GM12878 (cell line): ENCODE measurements around the gene SUSD6. TPM values are rescaled to one million over a fixed set of nuclear protein-coding genes. Genes with fewer than 3 reads are reported as not detected.

Experiments
- CHD2 ChIP-seq: IDR thresholded peaks from 2 replicates; pipeline ENCODE4 v1.6.1; 2011; ENCODE audit warnings: low read depth, low read length, improper control_type of control experiment, borderline replicate concordance
- CHD4 ChIP-seq: fragments of 200-600 bp; sonication (generic); IDR thresholded peaks from 2 replicates; pipeline ENCODE4 v1.6.1; 2016; ENCODE audit warnings: mild to moderate bottlenecking
- EGR1 ChIP-seq, 2 experiments: IDR thresholded peaks; 1 replicate in 1 of 2; 2 replicates in 1 of 2; pipeline ENCODE4 v1.6.1; 2011 to 2012; ENCODE audit warnings: low read depth in 2 of 2, low read length in 2 of 2, borderline replicate concordance in 1 of 2, mild to moderate bottlenecking in 1 of 2, moderate library complexity in 1 of 2
- EZH2 ChIP-seq: IDR thresholded peaks from 2 replicates; pipeline ENCODE4 v1.6.1; 2012; ENCODE audit warnings: low read depth, mild to moderate bottlenecking, control low read depth, inconsistent platforms, low read length, borderline replicate concordance; ENCODE audit not compliant: control insufficient read depth
- FOXK2 ChIP-seq: fragments of 450-650 bp; IDR thresholded peaks from 2 replicates; pipeline ENCODE4 v1.6.1; 2017; ENCODE audit warnings: mild to moderate bottlenecking, moderate library complexity
- FOXM1 ChIP-seq: IDR thresholded peaks from 2 replicates; pipeline ENCODE4 v1.6.1; 2012; ENCODE audit warnings: low read depth, mild to moderate bottlenecking, inconsistent platforms, low read length, moderate library complexity
- HDAC6 ChIP-seq: fragments of 200-600 bp; sonication (generic); IDR thresholded peaks from one replicate; pipeline ENCODE4 v1.8.0; 2017; ENCODE audit warnings: antibody characterized with exemption; ENCODE audit not compliant: unreplicated experiment
- KLF5 ChIP-seq: fragments of 450-650 bp; IDR thresholded peaks from 2 replicates; pipeline ENCODE4 v1.6.1; 2014; ENCODE audit warnings: mild to moderate bottlenecking; ENCODE audit not compliant: partially characterized antibody
- MXI1 ChIP-seq: fragments of 150-350 bp; IDR thresholded peaks from 2 replicates; pipeline ENCODE4 v1.6.1; 2011; ENCODE audit warnings: low read depth, mild to moderate bottlenecking, inconsistent platforms, low read length, improper control_type of control experiment
- PAX5 ChIP-seq: IDR thresholded peaks from 2 replicates; pipeline ENCODE4 v1.6.1; 2011; ENCODE audit warnings: low read depth, low read length, borderline replicate concordance
- polyA plus RNA-seq, 11 experiments: library from polyadenylated mRNA; depleted of rRNA in 4 of 11; unstranded in 6 of 11; stranded (reverse) in 5 of 11; fragments of >200 nt; fragmentation: Nextera tagmentation in 4 of 11; fragmentation: Illumina TruSeq in 1 of 11; extraction: Ambion mirVana in 4 of 11; extraction: Trizol in 1 of 11; gene quantifications; 1 replicate in 1 of 11; 2 replicates in 10 of 11; pipeline versions ENCODE4 v1.2.1 to v1.2.3, GENCODE V29; 2011 to 2016; ENCODE audit warnings: inconsistent platforms in 2 of 11, missing spikeins in 2 of 11, low read depth in 1 of 11
- total RNA-seq, 4 experiments: library from RNA; depleted of rRNA in 3 of 4; stranded (reverse); fragments of >200 nt in 3 of 4; fragmentation: Illumina TruSeq in 1 of 4; extraction: Trizol in 1 of 4; gene quantifications; 2 replicates each; pipeline versions ENCODE4 v1.2.1 to v1.2.3, GENCODE V29; 2013 to 2021
- TF ChIP-seq, protein P1 (sequence below): fragments of 450-650 bp; IDR thresholded peaks from 2 replicates; pipeline ENCODE4 v1.6.1; 2017; ENCODE audit warnings: mild to moderate bottlenecking
- TF ChIP-seq, protein P2 (sequence below): fragments of 450-650 bp; IDR thresholded peaks from 2 replicates; pipeline ENCODE4 v1.6.1; 2017; ENCODE audit warnings: borderline replicate concordance
- TF ChIP-seq, protein P3 (sequence below): IDR thresholded peaks from 2 replicates; pipeline ENCODE4 v1.6.1; 2011; ENCODE audit warnings: mild to moderate bottlenecking, low read depth, low read length, moderate library complexity; ENCODE audit not compliant: insufficient replicate concordance
- TF ChIP-seq, protein P4 (sequence below): fragments of 450-650 bp; IDR thresholded peaks from 2 replicates; pipeline ENCODE4 v1.6.1; 2014; ENCODE audit warnings: mild to moderate bottlenecking
- TF ChIP-seq, protein P5 (sequence below): fragments of 450-650 bp; formaldehyde crosslinking; IDR thresholded peaks from 2 replicates; pipeline ENCODE4 v1.5.0; 2022; ENCODE audit warnings: mild to moderate bottlenecking, missing genetic modification characterization
- TF ChIP-seq, protein P6 (sequence below): fragments of 450-650 bp; IDR thresholded peaks from 2 replicates; pipeline ENCODE4 v1.6.1; 2017; ENCODE audit warnings: mild to moderate bottlenecking, moderate library complexity

Gene SUSD6
- total and polyA plus RNA-seq, 10 of the 15 experiments (the other 5 are each of a cell fraction or from before 2014, with no cell fraction given) = 6.6 to 39.8 (median 20.2) TPM

DNA sequence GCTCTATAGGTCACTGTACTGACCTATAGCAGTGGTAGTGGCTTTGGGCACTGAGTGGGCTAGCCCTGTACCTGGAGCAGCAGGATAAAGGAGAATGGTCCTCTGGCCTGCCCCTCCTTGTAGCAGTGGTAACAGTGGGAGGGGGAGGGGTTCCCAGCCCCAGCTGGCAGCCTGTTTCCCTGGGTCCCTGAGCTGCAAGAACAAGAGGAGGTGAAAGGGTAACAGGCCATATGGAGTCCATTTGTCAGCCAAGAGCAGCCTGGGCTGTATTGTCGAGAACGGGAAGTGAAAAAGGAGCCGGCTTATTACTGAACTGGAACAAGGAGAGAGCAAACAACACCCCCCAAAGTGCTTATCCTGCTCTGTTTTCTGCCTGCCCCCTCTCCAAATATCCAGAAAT lies 81.7 kb downstream of the SUSD6 start (continued):
- TF ChIP-seq EZH2 (no peak), EGR1 (IDR thresholded peaks at IDR 0.05; ENCODE audit: borderline replicate concordance in 1 of 2, low read depth in 2 of 2, low read length in 2 of 2) (0 out of 3 replicates have a peak, but pooled peaks of 1 of the 2 experiments have one; percentile 13), FOXK2 (no peak), CHD2 (peak; percentile 43; the same call in 1 of the 2 replicates), PAX5 (no peak), HDAC6 (no peak), FOXM1 (0 out of 2 replicates have a peak, but pooled peaks have one; percentile 18), MXI1 (no peak), KLF5 (no peak), CHD4 (no peak)
- TF ChIP-seq, protein P1, sequence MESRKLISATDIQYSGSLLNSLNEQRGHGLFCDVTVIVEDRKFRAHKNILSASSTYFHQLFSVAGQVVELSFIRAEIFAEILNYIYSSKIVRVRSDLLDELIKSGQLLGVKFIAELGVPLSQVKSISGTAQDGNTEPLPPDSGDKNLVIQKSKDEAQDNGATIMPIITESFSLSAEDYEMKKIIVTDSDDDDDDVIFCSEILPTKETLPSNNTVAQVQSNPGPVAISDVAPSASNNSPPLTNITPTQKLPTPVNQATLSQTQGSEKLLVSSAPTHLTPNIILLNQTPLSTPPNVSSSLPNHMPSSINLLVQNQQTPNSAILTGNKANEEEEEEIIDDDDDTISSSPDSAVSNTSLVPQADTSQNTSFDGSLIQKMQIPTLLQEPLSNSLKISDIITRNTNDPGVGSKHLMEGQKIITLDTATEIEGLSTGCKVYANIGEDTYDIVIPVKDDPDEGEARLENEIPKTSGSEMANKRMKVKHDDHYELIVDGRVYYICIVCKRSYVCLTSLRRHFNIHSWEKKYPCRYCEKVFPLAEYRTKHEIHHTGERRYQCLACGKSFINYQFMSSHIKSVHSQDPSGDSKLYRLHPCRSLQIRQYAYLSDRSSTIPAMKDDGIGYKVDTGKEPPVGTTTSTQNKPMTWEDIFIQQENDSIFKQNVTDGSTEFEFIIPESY = no peak
- TF ChIP-seq, protein P2, sequence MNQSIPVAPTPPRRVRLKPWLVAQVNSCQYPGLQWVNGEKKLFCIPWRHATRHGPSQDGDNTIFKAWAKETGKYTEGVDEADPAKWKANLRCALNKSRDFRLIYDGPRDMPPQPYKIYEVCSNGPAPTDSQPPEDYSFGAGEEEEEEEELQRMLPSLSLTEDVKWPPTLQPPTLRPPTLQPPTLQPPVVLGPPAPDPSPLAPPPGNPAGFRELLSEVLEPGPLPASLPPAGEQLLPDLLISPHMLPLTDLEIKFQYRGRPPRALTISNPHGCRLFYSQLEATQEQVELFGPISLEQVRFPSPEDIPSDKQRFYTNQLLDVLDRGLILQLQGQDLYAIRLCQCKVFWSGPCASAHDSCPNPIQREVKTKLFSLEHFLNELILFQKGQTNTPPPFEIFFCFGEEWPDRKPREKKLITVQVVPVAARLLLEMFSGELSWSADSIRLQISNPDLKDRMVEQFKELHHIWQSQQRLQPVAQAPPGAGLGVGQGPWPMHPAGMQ = no peak
- TF ChIP-seq, protein P3, sequence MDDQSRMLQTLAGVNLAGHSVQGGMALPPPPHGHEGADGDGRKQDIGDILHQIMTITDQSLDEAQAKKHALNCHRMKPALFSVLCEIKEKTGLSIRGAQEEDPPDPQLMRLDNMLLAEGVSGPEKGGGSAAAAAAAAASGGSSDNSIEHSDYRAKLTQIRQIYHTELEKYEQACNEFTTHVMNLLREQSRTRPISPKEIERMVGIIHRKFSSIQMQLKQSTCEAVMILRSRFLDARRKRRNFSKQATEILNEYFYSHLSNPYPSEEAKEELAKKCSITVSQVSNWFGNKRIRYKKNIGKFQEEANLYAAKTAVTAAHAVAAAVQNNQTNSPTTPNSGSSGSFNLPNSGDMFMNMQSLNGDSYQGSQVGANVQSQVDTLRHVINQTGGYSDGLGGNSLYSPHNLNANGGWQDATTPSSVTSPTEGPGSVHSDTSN = peak; percentile 11
- TF ChIP-seq, protein P4, sequence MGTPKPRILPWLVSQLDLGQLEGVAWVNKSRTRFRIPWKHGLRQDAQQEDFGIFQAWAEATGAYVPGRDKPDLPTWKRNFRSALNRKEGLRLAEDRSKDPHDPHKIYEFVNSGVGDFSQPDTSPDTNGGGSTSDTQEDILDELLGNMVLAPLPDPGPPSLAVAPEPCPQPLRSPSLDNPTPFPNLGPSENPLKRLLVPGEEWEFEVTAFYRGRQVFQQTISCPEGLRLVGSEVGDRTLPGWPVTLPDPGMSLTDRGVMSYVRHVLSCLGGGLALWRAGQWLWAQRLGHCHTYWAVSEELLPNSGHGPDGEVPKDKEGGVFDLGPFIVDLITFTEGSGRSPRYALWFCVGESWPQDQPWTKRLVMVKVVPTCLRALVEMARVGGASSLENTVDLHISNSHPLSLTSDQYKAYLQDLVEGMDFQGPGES = no peak
- TF ChIP-seq, protein P5, sequence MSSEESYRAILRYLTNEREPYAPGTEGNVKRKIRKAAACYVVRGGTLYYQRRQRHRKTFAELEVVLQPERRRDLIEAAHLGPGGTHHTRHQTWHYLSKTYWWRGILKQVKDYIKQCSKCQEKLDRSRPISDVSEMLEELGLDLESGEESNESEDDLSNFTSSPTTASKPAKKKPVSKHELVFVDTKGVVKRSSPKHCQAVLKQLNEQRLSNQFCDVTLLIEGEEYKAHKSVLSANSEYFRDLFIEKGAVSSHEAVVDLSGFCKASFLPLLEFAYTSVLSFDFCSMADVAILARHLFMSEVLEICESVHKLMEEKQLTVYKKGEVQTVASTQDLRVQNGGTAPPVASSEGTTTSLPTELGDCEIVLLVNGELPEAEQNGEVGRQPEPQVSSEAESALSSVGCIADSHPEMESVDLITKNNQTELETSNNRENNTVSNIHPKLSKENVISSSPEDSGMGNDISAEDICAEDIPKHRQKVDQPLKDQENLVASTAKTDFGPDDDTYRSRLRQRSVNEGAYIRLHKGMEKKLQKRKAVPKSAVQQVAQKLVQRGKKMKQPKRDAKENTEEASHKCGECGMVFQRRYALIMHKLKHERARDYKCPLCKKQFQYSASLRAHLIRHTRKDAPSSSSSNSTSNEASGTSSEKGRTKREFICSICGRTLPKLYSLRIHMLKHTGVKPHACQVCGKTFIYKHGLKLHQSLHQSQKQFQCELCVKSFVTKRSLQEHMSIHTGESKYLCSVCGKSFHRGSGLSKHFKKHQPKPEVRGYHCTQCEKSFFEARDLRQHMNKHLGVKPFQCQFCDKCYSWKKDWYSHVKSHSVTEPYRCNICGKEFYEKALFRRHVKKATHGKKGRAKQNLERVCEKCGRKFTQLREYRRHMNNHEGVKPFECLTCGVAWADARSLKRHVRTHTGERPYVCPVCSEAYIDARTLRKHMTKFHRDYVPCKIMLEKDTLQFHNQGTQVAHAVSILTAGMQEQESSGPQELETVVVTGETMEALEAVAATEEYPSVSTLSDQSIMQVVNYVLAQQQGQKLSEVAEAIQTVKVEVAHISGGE (CRISPR knock-in tag) = no peak
- TF ChIP-seq, protein P6, sequence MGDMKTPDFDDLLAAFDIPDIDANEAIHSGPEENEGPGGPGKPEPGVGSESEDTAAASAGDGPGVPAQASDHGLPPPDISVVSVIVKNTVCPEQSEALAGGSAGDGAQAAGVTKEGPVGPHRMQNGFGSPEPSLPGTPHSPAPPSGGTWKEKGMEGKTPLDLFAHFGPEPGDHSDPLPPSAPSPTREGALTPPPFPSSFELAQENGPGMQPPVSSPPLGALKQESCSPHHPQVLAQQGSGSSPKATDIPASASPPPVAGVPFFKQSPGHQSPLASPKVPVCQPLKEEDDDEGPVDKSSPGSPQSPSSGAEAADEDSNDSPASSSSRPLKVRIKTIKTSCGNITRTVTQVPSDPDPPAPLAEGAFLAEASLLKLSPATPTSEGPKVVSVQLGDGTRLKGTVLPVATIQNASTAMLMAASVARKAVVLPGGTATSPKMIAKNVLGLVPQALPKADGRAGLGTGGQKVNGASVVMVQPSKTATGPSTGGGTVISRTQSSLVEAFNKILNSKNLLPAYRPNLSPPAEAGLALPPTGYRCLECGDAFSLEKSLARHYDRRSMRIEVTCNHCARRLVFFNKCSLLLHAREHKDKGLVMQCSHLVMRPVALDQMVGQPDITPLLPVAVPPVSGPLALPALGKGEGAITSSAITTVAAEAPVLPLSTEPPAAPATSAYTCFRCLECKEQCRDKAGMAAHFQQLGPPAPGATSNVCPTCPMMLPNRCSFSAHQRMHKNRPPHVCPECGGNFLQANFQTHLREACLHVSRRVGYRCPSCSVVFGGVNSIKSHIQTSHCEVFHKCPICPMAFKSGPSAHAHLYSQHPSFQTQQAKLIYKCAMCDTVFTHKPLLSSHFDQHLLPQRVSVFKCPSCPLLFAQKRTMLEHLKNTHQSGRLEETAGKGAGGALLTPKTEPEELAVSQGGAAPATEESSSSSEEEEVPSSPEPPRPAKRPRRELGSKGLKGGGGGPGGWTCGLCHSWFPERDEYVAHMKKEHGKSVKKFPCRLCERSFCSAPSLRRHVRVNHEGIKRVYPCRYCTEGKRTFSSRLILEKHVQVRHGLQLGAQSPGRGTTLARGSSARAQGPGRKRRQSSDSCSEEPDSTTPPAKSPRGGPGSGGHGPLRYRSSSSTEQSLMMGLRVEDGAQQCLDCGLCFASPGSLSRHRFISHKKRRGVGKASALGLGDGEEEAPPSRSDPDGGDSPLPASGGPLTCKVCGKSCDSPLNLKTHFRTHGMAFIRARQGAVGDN = peak; percentile 83
